ENCODE data around the gene IGSF9. TPM values are rescaled to one million over a fixed set of nuclear protein-coding genes. Genes with fewer than 3 reads are reported as not detected.

IGSF9 gene
- total and polyA plus RNA-seq, 2 of the 4 experiments (the other 2 are of a cell fraction) = 0.05 TPM; not detected in 1

DNA sequence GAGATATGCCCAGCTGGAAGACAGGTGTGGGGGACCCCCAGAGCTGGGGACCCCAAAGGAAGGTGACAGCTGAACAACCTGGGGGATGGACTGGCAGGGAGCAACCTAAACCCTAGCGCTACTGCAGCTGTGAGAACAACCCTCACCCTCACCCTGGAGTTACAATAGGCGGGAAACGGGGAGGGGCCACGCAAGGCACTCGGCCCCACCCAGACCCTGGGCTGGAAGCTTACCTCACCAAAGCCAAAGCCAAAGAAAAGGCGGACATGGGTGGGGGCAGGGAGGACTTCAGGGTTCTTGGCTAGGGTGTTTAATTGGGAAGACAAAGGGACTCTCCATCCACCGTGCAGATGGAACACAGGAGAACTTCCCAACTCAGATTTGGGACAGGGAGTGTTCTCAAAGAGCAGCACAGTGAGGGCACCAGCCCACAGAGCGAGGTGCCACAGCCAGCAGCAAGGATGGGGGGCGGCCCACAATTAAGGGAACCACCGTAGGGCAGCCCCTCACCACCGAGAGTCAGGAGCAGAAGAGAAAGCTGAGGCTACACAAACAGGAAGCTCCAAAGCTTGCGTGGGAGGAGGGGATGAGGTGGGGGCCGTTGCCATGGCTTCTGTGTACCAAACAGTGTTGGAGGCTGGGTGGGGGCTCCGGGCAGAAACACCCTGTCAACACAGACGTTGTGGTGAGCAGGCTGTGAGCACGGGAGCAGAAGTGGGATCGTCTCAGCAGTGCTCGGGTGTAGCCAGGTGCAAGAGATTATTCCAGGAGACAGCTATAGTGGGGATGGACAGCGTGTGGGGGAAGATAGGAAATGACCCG lies 22.0 kb downstream of the IGSF9 start:
- peak overlapping the region; percentile 91 for H3K4me2 ChIP-seq (ENCODE audit: low read depth, low read length)
- ATAC-seq (ENCODE audit: low read depth) (peak; percentile 22), DNase-seq (peak; percentile 83)
- dilution Hi-C loops (cut with HindIII; ENCODE audit: low sequenced_read_pairs, unreplicated experiment) = no loop called here
- intact Hi-C loops (cut with micrococcal nuclease) = loop anchor here (2.0 to 10.0 kb wide), 3 partner anchors 33 to 291 kb away; no protein-coding TSS in a partner anchor
- in situ Hi-C loops (cut with MboI; ENCODE audit: low sequenced_read_pairs) = no loop called here
- H3K27me3 ChIP-seq (ENCODE audit: control insufficient read depth, insufficient read depth, low read length) = no peaks in the 10 kb centered on the region
- peak overlapping the region; percentile 54 for H2AFZ ChIP-seq (replicated peaks; ENCODE audit: low read length, poor library complexity)
- peak overlapping the region; percentile 80 to 85 for H4K8ac ChIP-seq (ENCODE audit: low read depth in 2 of 2, low read length in 2 of 2)
- peak overlapping the region; percentile 80 for H4K5ac ChIP-seq (ENCODE audit: low read depth, low read length)
- peak overlapping the region; percentile 78 for H2BK5ac ChIP-seq (ENCODE audit: low read depth, low read length, poor library complexity, severe bottlenecking)
- peaks cover 25% of the 10 kb centered on the region for H3K36me3 ChIP-seq (ENCODE audit: control insufficient read depth, insufficient read depth, low read length)
- H3K9ac ChIP-seq (ENCODE audit: low read depth, low read length) = peak overlapping the region; percentile 77
- H3K14ac ChIP-seq (replicated peaks; ENCODE audit: low read depth, low read length) = peak overlapping the region; percentile 87
- ChIA-PET POLR2A (ENCODE audit: unreplicated experiment) (interaction anchor here (0.7 kb wide), 1 partner anchor 164 kb away, joined by 3 read pairs; no protein-coding TSS in a partner anchor), CTCF (interaction anchor here (0.6 to 1.1 kb wide), 3 partner anchors 34 to 1067 kb away, joined by 3 read pairs; no protein-coding TSS in a partner anchor)
- H3K56ac ChIP-seq (ENCODE audit: extremely low read depth, insufficient read depth, low read length) = peak overlapping the region; percentile 90
- H3K4ac ChIP-seq (ENCODE audit: low read depth, low read length) = peak overlapping the region; percentile 95
- peak overlapping the region; percentile 84 for H3K18ac ChIP-seq (ENCODE audit: low read depth, low read length)
- peaks cover 27% of the 10 kb centered on the region for H3K9me1 ChIP-seq (ENCODE audit: insufficient read depth, low read length)
- H4K20me1 ChIP-seq (ENCODE audit: insufficient read depth, low read length) = peaks cover 55% of the 10 kb centered on the region
- peak overlapping the region; percentile 91 for H3K23ac ChIP-seq (ENCODE audit: low read depth, low read length)
- H4K91ac ChIP-seq (ENCODE audit: insufficient read depth, low read depth, low read length) = peak overlapping the region; percentile 96
- peak overlapping the region; percentile 100 for H2AK9ac ChIP-seq (replicated peaks; ENCODE audit: low read depth, low read length, poor library complexity)
- peaks cover 5 to 58% of the 10 kb centered on the region in 2 experiments; a peak in 3 of 4 replicates for H3K79me1 ChIP-seq (ENCODE audit: low read depth in 1 of 2, low read length in 2 of 2)
- peaks cover 19% of the 10 kb centered on the region for H3K4me1 ChIP-seq (ENCODE audit: control insufficient read depth, insufficient read depth, low read length)
- peak overlapping the region; percentile 64 for H2BK20ac ChIP-seq (ENCODE audit: low read depth, low read length)
- H2AK5ac ChIP-seq (ENCODE audit: low read depth, low read length) = peak overlapping the region; percentile 75
- peak overlapping the region; percentile 33; the same call in 2 of the 3 replicates for H2BK15ac ChIP-seq (ENCODE audit: low read depth, low read length)
- TSS peak; percentile 28 for BruUV-seq (replicated peaks)
- peak overlapping the region; percentile 83 for H3K4me3 ChIP-seq (ENCODE audit: insufficient read depth, low read depth, low read length)
- peak overlapping the region; percentile 86 for H3K27ac ChIP-seq (ENCODE audit: insufficient read depth, low read length)
- H2BK120ac ChIP-seq (ENCODE audit: low read depth, low read length) = peak overlapping the region; percentile 94
- H3K9me3 ChIP-seq (ENCODE audit: control insufficient read depth, insufficient read depth, low read length) = no peaks in the 10 kb centered on the region
- 0% methylated on average over 7 of the region's 20 CpGs; no CpG with 5 or more reads in 1 of the 2 experiments for WGBS, 2 experiments (ENCODE audit: extremely low coverage in 2 of 2, insufficient read length in 1 of 2)
- peak; percentile 99 for TF ChIP-seq MAZ (IDR thresholded peaks at IDR 0.05; ENCODE audit: borderline replicate concordance, low read depth, low read length)
- TF ChIP-seq, protein P1, sequence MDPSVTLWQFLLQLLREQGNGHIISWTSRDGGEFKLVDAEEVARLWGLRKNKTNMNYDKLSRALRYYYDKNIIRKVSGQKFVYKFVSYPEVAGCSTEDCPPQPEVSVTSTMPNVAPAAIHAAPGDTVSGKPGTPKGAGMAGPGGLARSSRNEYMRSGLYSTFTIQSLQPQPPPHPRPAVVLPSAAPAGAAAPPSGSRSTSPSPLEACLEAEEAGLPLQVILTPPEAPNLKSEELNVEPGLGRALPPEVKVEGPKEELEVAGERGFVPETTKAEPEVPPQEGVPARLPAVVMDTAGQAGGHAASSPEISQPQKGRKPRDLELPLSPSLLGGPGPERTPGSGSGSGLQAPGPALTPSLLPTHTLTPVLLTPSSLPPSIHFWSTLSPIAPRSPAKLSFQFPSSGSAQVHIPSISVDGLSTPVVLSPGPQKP (IDR thresholded peaks at IDR 0.05; ENCODE audit: borderline replicate concordance, low read depth, low read length) = no peak
- TF ChIP-seq RCOR1 (IDR thresholded peaks at IDR 0.05; ENCODE audit: insufficient replicate concordance, low read length) = no peak
- 0 out of 2 replicates have a peak, but pooled peaks have one; percentile 14 for TF ChIP-seq FOS (IDR thresholded peaks at IDR 0.05; ENCODE audit: low read depth, low read length)
- TF ChIP-seq MXI1 (IDR thresholded peaks at IDR 0.05; ENCODE audit: borderline replicate concordance, low read depth, low read length) = no peak
- peak; percentile 81 for TF ChIP-seq POLR2A (IDR thresholded peaks at IDR 0.05; ENCODE audit: low read depth, low read length)
- TF ChIP-seq NFE2L2 (IDR thresholded peaks at IDR 0.05; ENCODE audit: low read depth, low read length) = 0 out of 2 replicates have a peak, but pooled peaks have one; percentile 4
- no peak for TF ChIP-seq RFX5 (IDR thresholded peaks at IDR 0.05; ENCODE audit: low read depth, low read length)
- no peak; the same call in 1 of the 2 replicates for TF ChIP-seq RAD21 (IDR thresholded peaks at IDR 0.05; ENCODE audit: low read length)
- peak; percentile 89 for TF ChIP-seq BHLHE40 (IDR thresholded peaks at IDR 0.05; ENCODE audit: low read depth, low read length)
- no peak for TF ChIP-seq CEBPB (IDR thresholded peaks at IDR 0.05; ENCODE audit: low read depth, low read length)
- TF ChIP-seq, protein P2, sequence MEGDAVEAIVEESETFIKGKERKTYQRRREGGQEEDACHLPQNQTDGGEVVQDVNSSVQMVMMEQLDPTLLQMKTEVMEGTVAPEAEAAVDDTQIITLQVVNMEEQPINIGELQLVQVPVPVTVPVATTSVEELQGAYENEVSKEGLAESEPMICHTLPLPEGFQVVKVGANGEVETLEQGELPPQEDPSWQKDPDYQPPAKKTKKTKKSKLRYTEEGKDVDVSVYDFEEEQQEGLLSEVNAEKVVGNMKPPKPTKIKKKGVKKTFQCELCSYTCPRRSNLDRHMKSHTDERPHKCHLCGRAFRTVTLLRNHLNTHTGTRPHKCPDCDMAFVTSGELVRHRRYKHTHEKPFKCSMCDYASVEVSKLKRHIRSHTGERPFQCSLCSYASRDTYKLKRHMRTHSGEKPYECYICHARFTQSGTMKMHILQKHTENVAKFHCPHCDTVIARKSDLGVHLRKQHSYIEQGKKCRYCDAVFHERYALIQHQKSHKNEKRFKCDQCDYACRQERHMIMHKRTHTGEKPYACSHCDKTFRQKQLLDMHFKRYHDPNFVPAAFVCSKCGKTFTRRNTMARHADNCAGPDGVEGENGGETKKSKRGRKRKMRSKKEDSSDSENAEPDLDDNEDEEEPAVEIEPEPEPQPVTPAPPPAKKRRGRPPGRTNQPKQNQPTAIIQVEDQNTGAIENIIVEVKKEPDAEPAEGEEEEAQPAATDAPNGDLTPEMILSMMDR (conservative IDR thresholded peaks at IDR 0.05; ENCODE audit: low read depth, low read length) = no peak
- TF ChIP-seq CHD1 (IDR thresholded peaks at IDR 0.05; ENCODE audit: low read depth, low read length) = no peak
- TF ChIP-seq MAFK (IDR thresholded peaks at IDR 0.05; ENCODE audit: low read depth, low read length) = no peak
- no peak for TF ChIP-seq SMC3 (IDR thresholded peaks at IDR 0.05; ENCODE audit: low read depth, low read length)

Data from IMR-90 (cell line).